Esophagus squamous epithelium (tissue), 4 donors: ENCODE data around the gene CCDC92.

Source experiments
- POLR2A ChIP-seq, 4 donors: fragments of 450-650 bp; IDR thresholded peaks; one replicate each; pipeline ENCODE4 v1.6.1; 2017; ENCODE audit warnings: antibody characterized with exemption in 4 of 4, mild to moderate bottlenecking in 4 of 4, moderate library complexity in 3 of 4
- TF ChIP-seq, protein P1 (sequence below), 6 experiments: fragments of 450-650 bp in 4 of 6; fragments of 200-600 bp in 2 of 6; sonication (generic) in 2 of 6; IDR thresholded peaks; one replicate each; pipeline ENCODE4 v1.5.1; 2016 to 2019; ENCODE audit warnings: antibody characterized with exemption in 6 of 6, mild to moderate bottlenecking in 4 of 6, moderate library complexity in 4 of 6

DNA sequence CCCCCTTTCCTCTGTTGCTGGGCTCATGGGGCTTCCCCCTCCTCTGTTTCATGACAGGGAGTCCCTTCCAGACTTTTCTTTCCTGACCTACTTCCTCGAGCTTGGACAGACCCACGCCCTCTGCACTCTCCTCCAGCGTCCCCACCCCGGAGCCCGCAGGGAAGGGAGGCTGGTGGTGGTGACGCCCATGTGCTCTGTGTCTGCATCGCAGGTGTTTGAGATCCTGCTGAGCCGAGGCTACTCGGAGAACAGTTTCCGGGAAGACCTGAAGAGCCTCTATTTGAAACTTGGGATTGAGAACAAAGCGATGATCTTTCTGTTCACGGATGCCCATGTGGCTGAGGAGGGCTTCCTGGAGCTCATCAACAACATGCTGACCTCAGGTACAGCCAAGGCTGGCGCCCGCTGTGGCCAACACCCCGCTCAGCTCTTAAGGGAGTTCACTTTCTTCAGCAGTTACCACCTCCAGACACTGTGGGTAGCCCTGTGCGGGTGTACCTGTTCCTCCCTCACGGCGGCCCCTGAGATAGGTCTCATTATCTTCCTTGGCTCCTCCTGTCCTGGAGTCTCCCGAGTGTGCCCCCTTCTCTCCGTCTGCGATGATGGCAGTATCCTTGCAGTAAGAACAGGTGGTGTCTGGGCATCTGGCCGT, 85.6 kb downstream of the CCDC92 start:
- TF ChIP-seq, protein P1, sequence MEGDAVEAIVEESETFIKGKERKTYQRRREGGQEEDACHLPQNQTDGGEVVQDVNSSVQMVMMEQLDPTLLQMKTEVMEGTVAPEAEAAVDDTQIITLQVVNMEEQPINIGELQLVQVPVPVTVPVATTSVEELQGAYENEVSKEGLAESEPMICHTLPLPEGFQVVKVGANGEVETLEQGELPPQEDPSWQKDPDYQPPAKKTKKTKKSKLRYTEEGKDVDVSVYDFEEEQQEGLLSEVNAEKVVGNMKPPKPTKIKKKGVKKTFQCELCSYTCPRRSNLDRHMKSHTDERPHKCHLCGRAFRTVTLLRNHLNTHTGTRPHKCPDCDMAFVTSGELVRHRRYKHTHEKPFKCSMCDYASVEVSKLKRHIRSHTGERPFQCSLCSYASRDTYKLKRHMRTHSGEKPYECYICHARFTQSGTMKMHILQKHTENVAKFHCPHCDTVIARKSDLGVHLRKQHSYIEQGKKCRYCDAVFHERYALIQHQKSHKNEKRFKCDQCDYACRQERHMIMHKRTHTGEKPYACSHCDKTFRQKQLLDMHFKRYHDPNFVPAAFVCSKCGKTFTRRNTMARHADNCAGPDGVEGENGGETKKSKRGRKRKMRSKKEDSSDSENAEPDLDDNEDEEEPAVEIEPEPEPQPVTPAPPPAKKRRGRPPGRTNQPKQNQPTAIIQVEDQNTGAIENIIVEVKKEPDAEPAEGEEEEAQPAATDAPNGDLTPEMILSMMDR (IDR thresholded peaks at IDR 0.05) = no peak
- TF ChIP-seq POLR2A (IDR thresholded peaks at IDR 0.05) = no peak
